H1 (cell line): Measurements from ENCODE around the gene CAMTA1. TPM values are rescaled to one million over a fixed set of nuclear protein-coding genes. Genes with fewer than 3 reads are reported as not detected.
A peak's percentile ranks its signal among the peaks of the same experiment; 100 is the strongest.

Experiments used
- CTCF ChIA-PET: fragments of 300-600 bp; sonication (Branson Sonifier 250); formaldehyde crosslinking; loops from one replicate; lab custom pipeline; 2021; ENCODE audit not compliant: partially characterized antibody; lab: Charles Lee
- POLR2A ChIA-PET: fragments of 300-600 bp; sonication (Branson Sonifier 250); formaldehyde crosslinking; loops from one replicate; lab custom pipeline; 2021; ENCODE audit warnings: inconsistent platforms; ENCODE audit not compliant: partially characterized antibody; lab: Charles Lee
- DNase-seq, 2 experiments: peaks; one replicate each; pipeline versions ENCODE4 v3.0.0 to v3.0.0-alpha.2; 2010 to 2022; ENCODE audit warnings: low spot score in 2 of 2, low read depth in 1 of 2, mixed read lengths in 1 of 2
- FAIRE-seq: peaks from 2 replicates; lab custom pipeline; 2011; peaks lifted over from hg19 to GRCh38; lab: Jason Lieb, UNC
- H2AFZ ChIP-seq: 2 replicates; pipeline ENCODE4 v1.8.1; 2012; ENCODE audit warnings: low read length, inconsistent platforms
- H2AK5ac ChIP-seq: 2 replicates; pipeline ENCODE4 v1.6.1; 2013; ENCODE audit warnings: low read depth, low read length
- H2BK120ac ChIP-seq: replicated peaks from 2 replicates; pipeline ENCODE3; 2013; ENCODE audit warnings: low read depth, low read length, inconsistent platforms
- H2BK12ac ChIP-seq: 2 replicates; pipeline ENCODE4 v1.6.1; 2013; ENCODE audit warnings: low read depth, low read length
- H2BK15ac ChIP-seq: 2 replicates; pipeline ENCODE4 v1.6.1; 2013; ENCODE audit warnings: low read length
- H2BK20ac ChIP-seq: 2 replicates; pipeline ENCODE4 v1.6.1; 2013; ENCODE audit warnings: low read length
- H2BK5ac ChIP-seq: 2 replicates; pipeline ENCODE4 v1.6.1; 2013; ENCODE audit warnings: low read depth, low read length
- H3K14ac ChIP-seq: 2 replicates; pipeline ENCODE4 v1.6.1; 2013; ENCODE audit warnings: inconsistent platforms; ENCODE audit not compliant: insufficient read length
- H3K18ac ChIP-seq: 2 replicates; pipeline ENCODE4 v1.6.1; 2013; ENCODE audit warnings: low read length; ENCODE audit errors: extremely low read depth
- H3K23ac ChIP-seq: 2 replicates; pipeline ENCODE4 v1.6.1; 2013; ENCODE audit warnings: inconsistent platforms; ENCODE audit not compliant: insufficient read length
- H3K23me2 ChIP-seq: 2 replicates; pipeline ENCODE4 v1.6.1; 2013; ENCODE audit warnings: low read depth, low read length
- H3K27ac ChIP-seq: 2 replicates; pipeline ENCODE4 v1.6.1; 2011; ENCODE audit warnings: low read depth, low read length, inconsistent platforms
- H3K27me3 ChIP-seq, 4 experiments: replicated peaks in 1 of 4; 1 replicate in 1 of 4; 2 replicates in 3 of 4; pipeline versions ENCODE4 v1.6.1 to v1.8.1; 2011 to 2013; ENCODE audit warnings: low read length in 3 of 4, mild to moderate bottlenecking in 3 of 4, inconsistent platforms in 2 of 4, mixed read lengths in 2 of 4, moderate library complexity in 1 of 4; ENCODE audit not compliant: control insufficient read depth in 3 of 4, insufficient read depth in 3 of 4; ENCODE audit errors: extremely low read depth in 1 of 4
- H3K36me3 ChIP-seq, 4 experiments: 2 replicates each; pipeline versions ENCODE4 v1.6.1 to v1.8.1; 2011 to 2013; ENCODE audit warnings: mild to moderate bottlenecking in 4 of 4, low read length in 3 of 4, moderate library complexity in 2 of 4, control low read depth in 1 of 4, inconsistent platforms in 1 of 4; ENCODE audit not compliant: insufficient read depth in 4 of 4, control insufficient read depth in 2 of 4
- H3K4ac ChIP-seq: replicated peaks from 2 replicates; pipeline ENCODE3; 2013; ENCODE audit warnings: low read length, low read depth, mixed read lengths, inconsistent platforms; ENCODE audit not compliant: insufficient read length
- H3K4me1 ChIP-seq, 4 experiments: replicated peaks in 1 of 4; 1 replicate in 1 of 4; 2 replicates in 3 of 4; pipeline versions ENCODE4 v1.6.1 to v1.8.1; 2011 to 2013; ENCODE audit warnings: low read length in 3 of 4, inconsistent platforms in 2 of 4, mixed read lengths in 1 of 4; ENCODE audit not compliant: insufficient read depth in 4 of 4, control insufficient read depth in 3 of 4
- H3K4me2 ChIP-seq, 2 experiments: 2 replicates each; pipeline versions ENCODE4 v1.6.1 to v1.8.1; 2011 to 2013; ENCODE audit warnings: low read depth in 2 of 2, low read length in 2 of 2, control low read depth in 1 of 2, inconsistent platforms in 1 of 2, mild to moderate bottlenecking in 1 of 2; ENCODE audit not compliant: insufficient read depth in 1 of 2
- H3K4me3 ChIP-seq, 4 experiments: fragments of 200-600, 300-600 bp in 1 of 4; sonication (generic), shearing (Covaris generic), sonication (Bioruptor Twin) in 1 of 4; 2 replicates each; pipeline versions ENCODE4 v1.5.1 to v1.8.1; 2011 to 2016; ENCODE audit warnings: low read length in 4 of 4, low read depth in 3 of 4, control low read depth in 2 of 4, inconsistent platforms in 2 of 4, mild to moderate bottlenecking in 2 of 4, mixed read lengths in 1 of 4, moderate library complexity in 1 of 4; ENCODE audit not compliant: insufficient read depth in 2 of 4; ENCODE audit errors: extremely low read depth in 1 of 4
- H3K56ac ChIP-seq: replicated peaks from 2 replicates; pipeline ENCODE3; 2013; ENCODE audit warnings: low read depth, mild to moderate bottlenecking, mixed read lengths, low read length, inconsistent platforms; ENCODE audit not compliant: insufficient read length
- H3K79me1 ChIP-seq: 2 replicates; pipeline ENCODE4 v1.6.1; 2013; ENCODE audit warnings: low read depth, low read length, control low read depth
- H3K79me2 ChIP-seq, 2 experiments: 2 replicates each; pipeline versions ENCODE4 v1.6.1 to v1.8.1; 2012 to 2013; ENCODE audit warnings: low read length in 2 of 2, mild to moderate bottlenecking in 2 of 2, inconsistent platforms in 1 of 2; ENCODE audit not compliant: insufficient read depth in 2 of 2, control insufficient read depth in 1 of 2
- H3K9ac ChIP-seq, 4 experiments: replicated peaks in 1 of 4; 1 replicate in 1 of 4; 2 replicates in 3 of 4; pipeline versions ENCODE4 v1.6.1 to v1.8.1; 2011 to 2013; ENCODE audit warnings: low read depth in 3 of 4, low read length in 3 of 4, control low read depth in 2 of 4, mild to moderate bottlenecking in 2 of 4, moderate library complexity in 2 of 4, inconsistent platforms in 1 of 4; ENCODE audit errors: extremely low read depth in 1 of 4
- H3K9me3 ChIP-seq, 2 experiments: 2 replicates each; pipeline versions ENCODE4 v1.6.1 to v1.8.1; 2012 to 2013; ENCODE audit warnings: mild to moderate bottlenecking in 2 of 2, moderate library complexity in 2 of 2, control low read depth in 1 of 2, inconsistent platforms in 1 of 2, low read depth in 1 of 2, low read length in 1 of 2, mixed read lengths in 1 of 2; ENCODE audit not compliant: insufficient read depth in 2 of 2
- H4K20me1 ChIP-seq, 2 experiments: replicated peaks in 1 of 2; 2 replicates each; pipeline versions ENCODE3 to v1.8.1; 2011 to 2013; ENCODE audit warnings: inconsistent platforms in 2 of 2, low read length in 2 of 2, mild to moderate bottlenecking in 1 of 2; ENCODE audit not compliant: insufficient read depth in 2 of 2, control insufficient read depth in 1 of 2
- H4K5ac ChIP-seq: 2 replicates; pipeline ENCODE4 v1.6.1; 2013; ENCODE audit warnings: low read length, low read depth, mixed read lengths, inconsistent platforms; ENCODE audit not compliant: insufficient read length
- H4K8ac ChIP-seq: 2 replicates; pipeline ENCODE4 v1.8.0; 2013; ENCODE audit warnings: mild to moderate bottlenecking, moderate library complexity, low read length, inconsistent platforms; ENCODE audit not compliant: insufficient read depth; ENCODE audit errors: extremely low read depth
- H4K91ac ChIP-seq: replicated peaks from 2 replicates; pipeline ENCODE3; 2013; ENCODE audit warnings: low read length, mixed read lengths, inconsistent platforms; ENCODE audit not compliant: insufficient read length
- BACH1 ChIP-seq: IDR thresholded peaks from 2 replicates; pipeline ENCODE4 v1.6.1; 2012; ENCODE audit warnings: low read length, improper control_type of control experiment
- E2F6 ChIP-seq: IDR thresholded peaks from 2 replicates; pipeline ENCODE4 v1.6.1; 2012; ENCODE audit warnings: inconsistent platforms
- POU5F1 ChIP-seq: IDR thresholded peaks from 2 replicates; pipeline ENCODE4 v1.6.1; 2011; ENCODE audit warnings: low read depth, mild to moderate bottlenecking, low read length, moderate library complexity
- whole genome bisulfite sequencing, 2 experiments: shearing (Covaris generic) in 1 of 2; methylation state at CpG; one replicate each; pipeline versions ENCODE4 v1.1.6 to v1.1.7; 2013 to 2015; ENCODE audit warnings: low lambda C conversion rate in 2 of 2, mixed read lengths in 2 of 2, inconsistent platforms in 1 of 2, low coverage in 1 of 2, missing lambda C conversion rate in 1 of 2; ENCODE audit not compliant: insufficient replicate concordance in 2 of 2, insufficient coverage in 1 of 2, insufficient read length in 1 of 2; ENCODE audit errors: extremely low coverage in 1 of 2, missing lambda C conversion rate in 1 of 2; 5-methylcytosine and 5-hydroxymethylcytosine counted together
- polyA plus RNA-seq, 7 experiments: library from polyadenylated mRNA; depleted of rRNA in 3 of 7; stranded (reverse) in 5 of 7; unstranded in 2 of 7; fragments of >200 nt in 5 of 7; fragments of 200-250 nt in 2 of 7; gene quantifications; 1 replicate in 5 of 7; 2 replicates in 1 of 7; 4 replicates in 1 of 7; pipeline versions ENCODE4 v1.2.1 to v1.2.3, GENCODE V29; 2011 to 2013; ENCODE audit warnings: missing spikeins in 2 of 7, mixed read lengths in 2 of 7
- total RNA-seq: library from RNA; stranded (reverse); fragmentation: NEBNext Ultra II Directional; extraction: Animal tissue kit (Norgen Biotek cat#: 25700); gene quantifications from 2 replicates; pipeline ENCODE4 v1.2.1, GENCODE V29; 2021

The CAMTA1 gene
- total and polyA plus RNA-seq, 2 of the 8 experiments (the other 6 are each of a cell fraction or from before 2014, with no cell fraction given), result 65.0 to 119 TPM

GRCh38 chr1:6913086-6913485 lies 127.8 kb downstream of the CAMTA1 start:
- Histone ChIP-seq H3K9ac (no peak overlapping the region), H2BK120ac (no peak overlapping the region), H3K14ac (no peak overlapping the region), H2BK5ac (no peak overlapping the region), H2BK12ac (peak overlapping the region; percentile 23; the same call in 1 of the 2 replicates), H3K4me1 (peaks cover 3 to 17% (median 10%) of the 10 kb centered on the region in 4 experiments; a peak in 6 of 7 replicates), H4K8ac (no peak overlapping the region), H3K27me3 (no peaks in the 10 kb centered on the region; a peak in 1 of 7 replicates), H3K79me1 (no peaks in the 10 kb centered on the region), H2AK5ac (0 out of 2 replicates have a peak overlapping the region, but pooled peaks have one; percentile 9), H4K5ac (no peak overlapping the region), H3K18ac (no peak overlapping the region), H4K91ac (no peak overlapping the region), H3K79me2 (no peaks in the 10 kb centered on the region), H3K27ac (no peak overlapping the region), H3K36me3 (no peaks in the 10 kb centered on the region; a peak in 1 of 8 replicates), H3K56ac (no peak overlapping the region), H2BK15ac (no peak overlapping the region), H4K20me1 (no peaks in the 10 kb centered on the region), H2BK20ac (no peak overlapping the region), H2AFZ (no peak overlapping the region), H3K4me2 (no peak overlapping the region), H3K4ac (no peak overlapping the region), H3K23ac (no peak overlapping the region), H3K4me3 (no peak overlapping the region), H3K9me3 (no peaks in the 10 kb centered on the region), H3K23me2 (no peaks in the 10 kb centered on the region)
- no peak for FAIRE-seq
- no peak for TF ChIP-seq E2F6
- no peak for TF ChIP-seq POU5F1
- no peak for TF ChIP-seq BACH1
- CTCF ChIA-PET, result interaction anchor here (0.5 to 2.7 kb wide), 2 partner anchors 158 to 281 kb away, joined by 3 to 8 read pairs; no protein-coding TSS in a partner anchor
- 85% methylated on average over 5 of the region's 5 CpGs; no CpG with 5 or more reads in 1 of the 2 experiments for WGBS, 2 experiments
- DNase-seq, result no peak
- POLR2A ChIA-PET, result interaction anchor here (0.5 kb wide), 1 partner anchor 11 kb away, joined by 3 read pairs; no protein-coding TSS in a partner anchor
